Spleen (tissue), 11 donors: ENCODE results near the gene POMGNT2. TPM values are rescaled to one million over a fixed set of nuclear protein-coding genes. Genes with fewer than 3 reads are reported as not detected.

Experiments
- DNase-seq: peaks from one replicate; pipeline ENCODE4 v3.0.0-alpha.2; 2020
- H3K27ac ChIP-seq, 8 donors: fragments of 200-600 bp; sonication (generic) in 7 of 8; 1 replicate in 4 of 8; 2 replicates in 4 of 8; pipeline versions ENCODE4 v1.5.0 to v1.8.0; 2016 to 2021; ENCODE audit warnings: inconsistent platforms in 4 of 8, mild to moderate bottlenecking in 4 of 8, moderate library complexity in 1 of 8
- H3K27me3 ChIP-seq, 7 donors: fragments of 200-600 bp; sonication (generic) in 6 of 7; replicated peaks in 1 of 7; 1 replicate in 4 of 7; 2 replicates in 3 of 7; pipeline versions ENCODE4 v1.5.0 to v1.8.0; 2016 to 2021; ENCODE audit warnings: inconsistent platforms in 3 of 7, mild to moderate bottlenecking in 1 of 7
- H3K36me3 ChIP-seq, 6 donors: fragments of 200-600 bp; sonication (generic) in 5 of 6; 1 replicate in 4 of 6; 2 replicates in 2 of 6; pipeline versions ENCODE4 v1.5.0 to v1.8.0; 2016 to 2021; ENCODE audit warnings: inconsistent platforms in 2 of 6
- H3K4me1 ChIP-seq, 6 donors: fragments of 200-600 bp; sonication (generic) in 5 of 6; 1 replicate in 3 of 6; 2 replicates in 3 of 6; pipeline versions ENCODE4 v1.5.0 to v1.8.0; 2016 to 2021; ENCODE audit warnings: inconsistent platforms in 3 of 6
- H3K4me3 ChIP-seq, 8 donors: fragments of 200-600 bp; sonication (generic) in 7 of 8; 1 replicate in 4 of 8; 2 replicates in 4 of 8; pipeline versions ENCODE4 v1.5.0 to v1.8.0; 2016 to 2021; ENCODE audit warnings: inconsistent platforms in 4 of 8, mild to moderate bottlenecking in 4 of 8, moderate library complexity in 2 of 8
- H3K9me3 ChIP-seq, 8 donors: fragments of 200-600 bp; sonication (generic) in 7 of 8; 1 replicate in 4 of 8; 2 replicates in 4 of 8; pipeline versions ENCODE4 v1.5.0 to v1.8.0; 2016 to 2021; ENCODE audit warnings: inconsistent platforms in 4 of 8
- CTCF ChIP-seq, 11 experiments: fragments of 200-600 bp in 7 of 11; fragments of 450-650 bp in 4 of 11; sonication (generic) in 4 of 11; IDR thresholded peaks in 8 of 11; conservative IDR thresholded peaks in 3 of 11; 1 replicate in 7 of 11; 2 replicates in 4 of 11; pipeline versions ENCODE4 v1.4.0 to v1.8.0; 2016 to 2021; ENCODE audit warnings: antibody characterized with exemption in 11 of 11, inconsistent platforms in 4 of 11, mild to moderate bottlenecking in 1 of 11
- POLR2A ChIP-seq, 3 donors: fragments of 450-650 bp; IDR thresholded peaks; one replicate each; pipeline ENCODE4 v1.5.1; 2017; ENCODE audit warnings: antibody characterized with exemption in 3 of 3, mild to moderate bottlenecking in 1 of 3
- POLR2AphosphoS5 ChIP-seq, 3 donors: sonication (generic); formaldehyde crosslinking; IDR thresholded peaks; one replicate each; pipeline ENCODE4 v1.5.1; 2017; ENCODE audit warnings: antibody characterized with exemption in 3 of 3
- WGBS, 5 donors: extraction: QIAGEN DNeasy Blood & Tissue Kit in 3 of 5; methylation state at CpG; one replicate each; pipeline versions ENCODE4 v1.1.5 to v1.1.7; 2013 to 2018; 5-methylcytosine and 5-hydroxymethylcytosine counted together
- intact Hi-C: fragments of 100-400 bp; cut with DNase I; formaldehyde crosslinking; loops from one replicate; pipeline ENCODE4 v1.15.0; 2023; ENCODE audit warnings: low total_unique reads
- polyA plus RNA-seq, 3 donors: library from polyadenylated mRNA; stranded (reverse); fragments of 200-250 nt; gene quantifications; one replicate each; pipeline ENCODE4 v1.2.1, GENCODE V29; 2013
- total RNA-seq, 7 donors: library from RNA; depleted of rRNA in 3 of 7; stranded (reverse); fragments of >200 nt in 3 of 7; fragmentation: NEBNext Ultra II Directional in 4 of 7; extraction: Animal tissue kit (Norgen Biotek cat#: 25700) in 4 of 7; gene quantifications; one replicate each; pipeline versions ENCODE4 v1.1.0 to v1.2.1, GENCODE V29; 2016 to 2021
- donor health status: healthy with polysubstance abuse.
- donor health status: DM: no; HTN: no; CAD: no; lungs with moderate emphysema.
- donor health status: DM: no; HTN: no; CAD: no.
- donor health status: Bipolar disorder and iron deficiency.
- donor health status: healthy.
- donor health status: DM: no; HTN: no; CAD: no.
- donor health status: DM: yes; HTN: yes; CAD: no.

POMGNT2 gene
- total and polyA plus RNA-seq, 10 donors, result 2.3 to 13.6 (median 6.4) TPM

GRCh38 chr3:43031889-43032545 is 73.9 kb downstream of the POMGNT2 start:
- DNase-seq, result no peak
- TF ChIP-seq POLR2A (IDR thresholded peaks at IDR 0.05), result no peak
- TF ChIP-seq POLR2AphosphoS5 (IDR thresholded peaks at IDR 0.05), result no peak
- TF ChIP-seq CTCF (IDR thresholded peaks at IDR 0.05 in 8 of 11, conservative IDR thresholded peaks at IDR 0.05 in 3 of 11), result no peak
- Histone ChIP-seq H3K27ac (no peak overlapping the region), H3K9me3 (no peaks in the 10 kb centered on the region), H3K4me1 (peaks cover 0 to 4% (median 0%) of the 10 kb centered on the region in 6 donors), H3K4me3 (no peak overlapping the region), H3K27me3 (no peaks in the 10 kb centered on the region), H3K36me3 (no peaks in the 10 kb centered on the region)
- 86 to 97% (median 95%) methylated on average over 14 to 16 of the region's 16 CpGs for WGBS, 5 donors
- intact Hi-C loops, result no loop called here

GRCh38 chr3:43031485-43031884 is 74.4 kb downstream of the POMGNT2 start:
- no peak for TF ChIP-seq POLR2A (IDR thresholded peaks at IDR 0.05)
- no peak for TF ChIP-seq CTCF (IDR thresholded peaks at IDR 0.05 in 8 of 11, conservative IDR thresholded peaks at IDR 0.05 in 3 of 11)
- no peak for TF ChIP-seq POLR2AphosphoS5 (IDR thresholded peaks at IDR 0.05)
- H3K27ac ChIP-seq, result no peak overlapping the region
- H3K9me3 ChIP-seq, result no peaks in the 10 kb centered on the region
- no peak for DNase-seq
- 44 to 78% (median 56%) methylated on average over 4 of the region's 4 CpGs for WGBS, 5 donors
- intact Hi-C loops, result no loop called here
- no peak overlapping the region for H3K4me3 ChIP-seq
- H3K27me3 ChIP-seq, result no peaks in the 10 kb centered on the region
- H3K36me3 ChIP-seq, result no peaks in the 10 kb centered on the region
- peaks cover 0 to 2% (median 0%) of the 10 kb centered on the region in 6 donors for H3K4me1 ChIP-seq

- TF ChIP-seq POLR2AphosphoS5 (IDR thresholded peaks at IDR 0.05) (no peak), POLR2A (IDR thresholded peaks at IDR 0.05) (no peak), CTCF (IDR thresholded peaks at IDR 0.05 in 8 of 11, conservative IDR thresholded peaks at IDR 0.05 in 3 of 11) (no peak)
- no peak overlapping the region for H3K27ac ChIP-seq
- H3K27me3 ChIP-seq, result no peaks in the 10 kb centered on the region
- H3K4me3 ChIP-seq, result no peak overlapping the region
- WGBS, 5 donors, result 81 to 87% (median 85%) methylated on average over 11 to 15 of the region's 15 CpGs
- intact Hi-C loops, result no loop called here
- no peaks in the 10 kb centered on the region for H3K9me3 ChIP-seq
- peaks cover 0 to 5% (median 0%) of the 10 kb centered on the region in 6 donors for H3K4me1 ChIP-seq
- H3K36me3 ChIP-seq, result no peaks in the 10 kb centered on the region
- DNase-seq, result no peak
These were observed 75.5 kb downstream of the POMGNT2 start for GRCh38 chr3:43030162-43030935.

Other genes starting within 250 kb of the POMGNT2 start
- gene CYP8B1, start 230.2 kb downstream of the POMGNT2 start, total RNA-seq, result not detected
- under 1 TPM in 1 of 3 donors, not detected in 2; 0.02 TPM for gene CYP8B1, start 230.2 kb downstream of the POMGNT2 start, polyA plus RNA-seq
- 10 to 100 TPM in 1 of 7 donors, 1 to 10 TPM in 6; 2.9 to 10.4 (median 5.1) TPM for gene ZNF662, start 199.9 kb downstream of the POMGNT2 start, total RNA-seq
- 1 to 10 TPM; 1.0 to 2.8 (median 2.2) TPM for gene ZNF662, start 199.9 kb downstream of the POMGNT2 start, polyA plus RNA-seq
- gene GASK1A, start 126.8 kb downstream of the POMGNT2 start, total RNA-seq, result 1 to 10 TPM in 5 of 7 donors, under 1 TPM in 2; 0.43 to 4.0 (median 1.9) TPM
- gene GASK1A, start 126.8 kb downstream of the POMGNT2 start, polyA plus RNA-seq, result 1 to 10 TPM in 2 of 3 donors, under 1 TPM in 1; 0.59 to 2.4 (median 1.6) TPM
- gene SNRK, start 180.5 kb upstream of the POMGNT2 start, total RNA-seq, result 100 to 1,000 TPM in 4 of 7 donors, 10 to 100 TPM in 3; 83.7 to 121 (median 106) TPM
- 10 to 100 TPM; 12.0 to 17.9 (median 12.8) TPM for gene SNRK, start 180.5 kb upstream of the POMGNT2 start, polyA plus RNA-seq